Femur (tissue), 1 donor: Measurements from ENCODE around the gene STEAP1B.
"Not testable (repeated sequence)": the region's sequence is repeated elsewhere in the genome, so short reads cannot be mapped to it uniquely, and the experiment has no call there.

Experiments
- DNase-seq: peaks from one replicate; pipeline ENCODE4 v3.0.0-alpha.2; 2017

STEAP1B gene

DNA sequence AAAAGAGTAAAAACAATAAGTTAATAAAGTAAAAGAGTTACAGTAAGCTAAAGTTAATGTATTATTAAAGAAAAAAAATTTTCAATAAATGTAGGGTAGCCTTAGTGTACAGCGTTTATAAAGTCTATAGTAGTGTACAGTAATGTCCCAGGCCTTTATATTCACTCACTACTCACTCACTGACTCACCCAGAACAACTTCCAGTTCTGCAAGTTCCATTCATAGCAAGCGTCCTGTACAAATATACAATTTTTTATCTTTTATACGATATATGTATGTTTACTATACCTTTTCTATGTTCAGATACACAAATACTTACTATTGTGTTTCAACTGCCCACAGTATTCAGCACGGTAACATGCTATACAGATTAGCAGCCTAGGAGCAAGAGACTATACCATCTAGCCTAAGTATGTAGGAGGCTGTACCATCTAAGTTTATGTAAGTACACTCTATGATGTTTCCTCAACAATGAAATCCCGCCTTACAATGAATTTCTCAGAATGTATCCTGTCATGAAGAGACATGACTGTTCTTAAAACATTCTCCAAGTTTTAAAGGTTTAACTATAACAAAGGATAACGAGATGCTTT, 3.6 kb downstream of the STEAP1B start:
- not testable (repeated sequence) for DNase-seq

DNA sequence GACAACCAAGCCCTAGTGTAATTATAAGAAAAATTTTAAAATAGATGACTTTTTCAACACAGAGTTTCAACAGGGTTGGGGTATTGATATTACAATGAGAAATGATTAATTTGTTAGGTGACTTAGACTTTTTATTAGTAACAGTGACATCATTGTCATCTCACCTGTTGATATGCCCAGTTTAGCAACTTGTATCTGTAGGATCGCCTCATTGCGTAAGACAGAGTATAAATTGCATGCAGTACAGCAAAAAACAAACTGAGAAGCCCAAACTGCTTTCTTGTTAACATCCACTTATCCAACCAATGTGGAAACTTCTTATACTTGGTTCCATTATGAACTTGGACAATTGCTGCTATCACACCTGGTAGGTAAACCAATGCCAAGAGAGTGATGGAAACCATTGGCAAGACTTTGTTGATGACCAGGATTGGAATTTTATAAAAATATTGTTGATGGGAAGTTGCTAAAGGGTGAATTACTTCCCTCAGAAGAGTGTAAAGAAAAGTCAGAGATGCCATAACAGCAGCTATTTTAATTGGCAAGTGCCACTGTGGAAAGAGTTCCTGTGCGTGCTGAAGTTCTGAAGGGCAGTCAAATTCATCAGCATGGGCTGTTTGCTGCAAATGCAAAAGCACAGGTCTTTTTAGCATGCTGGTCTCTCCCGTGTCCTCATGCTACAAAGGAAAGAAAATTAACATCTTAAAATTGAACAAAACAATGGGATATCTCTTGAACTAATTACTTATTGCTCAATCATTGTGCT, 6.6 kb downstream of the STEAP1B start:
- not testable (repeated sequence) for DNase-seq

DNA sequence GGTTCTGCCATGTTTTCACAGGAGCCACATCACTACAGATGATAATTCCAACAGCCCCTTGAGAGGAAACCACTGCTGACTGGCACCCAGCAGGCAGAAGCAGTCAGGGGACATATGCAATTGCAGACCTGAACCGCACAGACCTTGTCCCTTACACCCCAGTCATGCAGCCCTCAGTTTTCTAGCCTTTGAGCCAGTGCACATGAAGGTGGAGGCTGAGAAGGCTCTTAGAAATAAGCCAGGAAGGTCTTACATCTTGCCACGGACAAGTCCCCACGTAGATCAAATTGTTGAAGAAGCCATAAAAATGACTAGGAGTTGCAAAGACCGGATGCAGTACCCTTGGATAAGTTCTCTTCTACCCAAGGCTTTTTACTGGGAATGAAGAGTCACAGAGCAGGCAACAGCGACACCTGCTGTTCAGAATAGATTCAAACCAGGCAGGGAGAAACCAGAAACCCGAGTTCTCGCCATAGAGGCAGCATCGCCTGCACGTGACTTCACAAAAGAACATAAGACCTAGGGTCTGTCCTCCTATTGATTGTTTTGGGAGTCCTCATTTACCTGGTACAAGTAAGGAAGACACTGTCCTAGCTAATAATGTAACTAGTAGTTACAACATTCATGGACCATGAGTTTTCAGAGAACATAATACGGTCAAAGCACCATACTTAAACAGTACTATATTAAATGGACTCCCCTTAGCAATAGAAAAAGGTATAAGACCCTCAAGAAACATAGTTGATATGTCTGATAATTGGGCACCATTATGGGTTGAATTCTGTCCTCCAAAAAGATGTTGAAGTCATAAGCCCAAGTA, 11.1 kb downstream of the STEAP1B start:
- peak; percentile 82 for DNase-seq

DNA sequence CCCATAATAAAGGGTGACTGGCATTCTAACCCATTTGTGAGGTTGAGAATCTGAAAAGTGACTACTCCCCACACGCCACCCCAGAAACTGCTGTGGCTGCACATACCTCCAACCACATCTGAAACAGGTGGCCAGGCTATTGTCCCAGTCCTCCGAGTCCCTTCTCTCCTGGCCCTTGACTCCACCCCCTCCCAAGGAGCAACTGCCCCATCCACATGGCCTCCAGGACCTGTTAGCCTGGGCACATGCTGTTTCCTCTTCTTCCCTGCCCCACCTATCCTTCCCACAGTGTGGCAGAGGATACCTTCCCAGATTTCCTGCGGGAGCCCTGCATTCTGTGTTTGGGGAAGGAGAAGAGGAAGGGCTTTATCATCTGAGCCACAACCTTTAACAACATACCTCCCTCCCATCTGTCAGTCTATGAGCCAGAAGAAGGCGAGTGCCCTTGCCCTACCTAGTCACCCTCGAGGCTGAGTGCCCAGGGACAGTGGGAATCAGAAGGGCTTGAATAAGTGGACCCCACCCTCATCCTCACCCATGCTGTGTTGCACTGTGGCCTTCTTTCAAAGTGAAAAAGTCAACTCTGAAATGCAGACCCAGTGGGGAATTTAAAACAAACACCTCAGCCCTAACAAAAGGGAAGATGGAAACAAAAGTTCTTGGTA, 11.9 kb downstream of the STEAP1B start:
- no peak for DNase-seq

DNA sequence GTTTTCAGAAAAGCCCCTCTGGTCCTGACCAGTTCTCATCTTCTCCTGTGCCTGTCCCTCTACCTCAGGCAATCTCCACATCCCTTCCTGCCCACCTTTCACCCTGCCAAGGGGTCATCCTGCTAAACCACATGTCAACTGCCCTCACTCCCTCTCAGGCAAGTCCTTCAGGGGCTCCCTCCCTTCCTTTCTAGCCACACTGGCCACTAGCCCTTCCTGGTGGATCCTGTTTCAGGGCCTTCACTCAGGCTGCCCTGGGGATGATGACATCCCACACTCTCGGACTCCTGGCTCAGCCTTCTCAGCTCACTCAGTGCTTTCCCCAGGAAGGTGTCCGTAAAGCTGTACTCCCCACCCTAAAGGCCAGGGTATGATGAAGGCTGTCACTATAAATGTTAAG, 13.4 kb downstream of the STEAP1B start:
- no peak for DNase-seq

DNA sequence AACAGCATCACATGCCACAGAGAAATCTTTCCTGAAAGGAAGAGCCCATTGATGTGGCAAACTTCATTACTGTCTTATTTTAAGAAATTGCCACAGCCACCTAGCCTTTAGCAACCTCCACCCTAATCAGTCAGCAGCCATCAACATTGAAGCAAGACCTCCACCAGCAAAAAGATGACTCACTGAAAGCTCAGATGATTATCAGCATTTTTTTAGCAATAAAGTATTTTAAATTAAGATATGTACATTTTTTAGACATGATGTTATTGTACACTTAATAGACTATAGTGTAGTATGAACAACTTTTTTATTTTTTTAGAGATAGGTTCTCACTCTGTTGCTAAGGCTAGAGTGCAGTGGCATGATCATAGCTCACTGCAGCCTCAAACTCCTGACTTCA, 14.8 kb downstream of the STEAP1B start:
- DNase-seq, result no peak

DNA sequence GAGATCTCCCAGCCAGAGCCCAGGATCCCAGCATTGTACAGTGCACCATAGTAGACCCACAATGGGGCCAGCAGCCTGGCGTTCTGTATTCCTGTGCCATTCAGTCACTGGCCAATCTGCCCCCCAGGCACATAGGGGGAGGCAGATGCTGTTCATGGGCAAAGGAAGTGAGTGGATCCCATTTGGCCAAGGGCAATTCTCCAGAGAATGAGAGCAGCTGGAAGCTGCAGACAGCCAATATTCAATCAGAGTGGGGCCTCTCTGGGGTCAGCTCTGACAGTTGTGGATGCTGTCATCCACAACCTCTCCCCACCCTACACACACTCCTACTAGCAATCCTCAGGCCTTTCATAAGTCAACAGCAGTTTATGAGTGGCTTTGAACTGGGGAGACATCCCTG, 17.5 kb downstream of the STEAP1B start:
- no peak for DNase-seq

DNA sequence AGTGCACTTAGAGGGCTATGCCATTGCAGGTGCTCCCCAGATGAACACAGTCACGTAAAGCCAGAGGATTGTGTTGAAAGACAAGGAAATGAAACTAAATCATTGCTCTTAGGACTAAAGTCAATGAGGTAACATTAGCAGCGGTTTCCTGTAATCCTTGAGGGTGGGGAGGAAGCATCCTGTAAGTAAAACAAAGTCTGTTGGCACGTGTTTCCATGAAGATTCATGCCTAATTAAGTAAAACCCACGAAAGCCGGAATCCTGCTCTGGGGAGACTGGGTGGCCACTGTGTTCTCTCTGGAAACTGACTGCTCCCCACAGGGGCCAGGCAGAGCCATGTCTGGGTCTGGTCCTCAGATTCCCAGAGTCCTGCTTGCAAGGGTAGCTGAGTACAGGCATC, 18.3 kb downstream of the STEAP1B start:
- no peak for DNase-seq

DNA sequence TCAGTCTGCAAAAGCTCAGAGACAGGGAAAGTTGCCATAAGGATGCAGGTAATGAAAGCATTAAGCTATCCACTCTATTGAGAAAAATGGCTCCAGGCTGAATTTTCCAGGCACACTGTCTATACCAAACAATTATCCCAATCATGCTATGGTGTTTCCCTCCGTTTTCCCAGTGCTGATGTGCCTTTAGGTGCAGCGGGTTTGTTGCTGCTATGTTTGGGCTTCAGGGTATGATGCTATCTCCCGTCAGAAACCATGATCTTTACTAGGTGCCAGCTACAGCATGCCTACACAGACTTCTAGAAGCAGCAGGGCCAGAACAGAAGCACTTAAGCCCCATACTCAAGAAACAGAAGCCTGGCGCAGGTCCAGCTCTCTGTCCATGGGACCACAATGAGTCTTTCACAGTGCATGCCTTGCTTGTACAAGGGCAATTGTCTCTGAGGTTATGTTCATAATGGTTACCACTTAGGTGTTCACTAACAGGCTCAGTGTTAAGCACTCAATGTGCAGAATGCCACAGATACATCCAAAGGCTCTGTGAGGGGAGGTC, 19.4 kb downstream of the STEAP1B start:
- no peak for DNase-seq

DNA sequence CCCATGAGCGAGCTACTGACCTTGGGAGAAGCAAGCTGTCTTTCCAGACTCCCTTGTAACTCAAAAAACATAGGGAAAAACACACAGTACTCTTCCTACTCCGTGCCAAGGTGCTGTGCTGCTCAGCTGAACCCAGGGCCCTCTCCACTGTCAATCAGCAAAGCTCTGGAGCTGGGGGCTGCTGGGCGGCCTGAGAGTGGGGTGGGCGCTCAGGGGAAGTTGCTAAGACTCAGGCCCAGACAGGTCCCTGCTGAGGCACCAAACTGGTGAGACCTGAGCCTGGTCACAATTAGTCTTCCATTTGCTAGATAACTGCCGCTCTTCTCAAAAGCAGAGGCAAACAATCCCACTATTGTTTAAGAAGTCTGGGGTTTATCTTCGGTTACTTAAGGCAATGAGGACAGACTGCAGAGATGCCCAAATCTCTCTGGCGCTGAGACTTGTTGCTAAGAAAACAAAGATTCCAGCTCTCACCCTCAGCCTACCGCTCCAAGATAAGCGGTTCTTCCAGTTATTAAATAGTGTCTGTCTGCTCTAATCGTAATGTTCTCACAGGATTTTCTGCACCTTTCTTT, 22.0 kb downstream of the STEAP1B start:
- no peak for DNase-seq

DNA sequence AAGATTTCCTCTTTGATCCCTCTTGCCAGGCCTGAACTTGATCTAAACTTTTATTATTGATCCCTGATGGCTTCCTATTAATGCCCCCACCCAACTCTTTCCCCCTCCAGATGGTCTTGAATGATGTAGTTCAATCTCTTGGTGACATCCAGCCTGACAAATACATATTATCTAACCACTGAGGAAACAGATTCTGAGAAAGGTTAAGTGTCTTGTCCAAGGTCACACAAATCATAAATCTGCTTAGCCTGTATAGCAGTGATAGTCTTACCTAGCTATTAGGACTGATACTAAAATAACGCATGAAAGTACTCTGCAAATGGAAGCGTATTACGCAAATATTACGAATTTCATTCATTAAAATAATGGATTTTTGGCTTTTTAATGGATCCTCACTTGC, 22.7 kb downstream of the STEAP1B start:
- DNase-seq, result no peak

DNA sequence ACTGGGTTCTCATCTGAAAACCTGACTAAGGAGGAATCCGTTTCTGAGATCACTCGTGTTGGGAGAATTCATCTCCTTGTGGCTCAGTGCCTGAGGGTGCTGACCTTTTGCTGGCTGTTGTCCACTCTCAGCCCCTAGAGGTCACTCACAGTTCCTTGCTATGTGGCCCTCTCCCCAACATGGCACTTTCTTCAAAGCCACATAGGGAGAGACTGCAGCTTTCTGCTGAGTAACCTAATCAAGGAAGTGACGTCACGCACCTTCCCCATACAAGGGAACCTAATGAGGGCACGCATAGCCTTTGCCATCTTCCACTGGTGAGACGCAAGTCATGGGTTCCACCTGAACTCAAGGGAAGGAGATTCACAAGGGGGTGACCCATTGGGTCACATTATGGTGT, 23.2 kb downstream of the STEAP1B start:
- DNase-seq, result no peak

DNA sequence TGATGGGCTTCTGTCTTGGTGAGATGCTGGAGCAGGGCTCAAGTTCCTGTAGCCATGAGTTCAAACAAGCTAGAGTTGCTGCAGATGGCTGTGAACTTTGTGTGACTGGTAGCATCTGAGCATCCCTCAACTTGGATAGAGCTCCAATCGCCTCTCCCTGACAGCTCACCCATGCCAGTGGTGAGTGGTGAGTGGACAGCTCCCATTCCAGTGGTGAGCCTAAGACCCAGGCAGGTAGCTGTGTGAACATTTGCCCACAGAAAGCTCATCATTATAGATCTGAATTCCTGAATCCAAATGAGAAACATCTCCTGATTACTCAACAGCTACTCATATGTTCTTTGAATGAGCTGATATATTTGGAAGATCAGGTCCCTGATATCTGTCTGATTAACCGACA, 25.3 kb downstream of the STEAP1B start:
- no peak for DNase-seq

DNA sequence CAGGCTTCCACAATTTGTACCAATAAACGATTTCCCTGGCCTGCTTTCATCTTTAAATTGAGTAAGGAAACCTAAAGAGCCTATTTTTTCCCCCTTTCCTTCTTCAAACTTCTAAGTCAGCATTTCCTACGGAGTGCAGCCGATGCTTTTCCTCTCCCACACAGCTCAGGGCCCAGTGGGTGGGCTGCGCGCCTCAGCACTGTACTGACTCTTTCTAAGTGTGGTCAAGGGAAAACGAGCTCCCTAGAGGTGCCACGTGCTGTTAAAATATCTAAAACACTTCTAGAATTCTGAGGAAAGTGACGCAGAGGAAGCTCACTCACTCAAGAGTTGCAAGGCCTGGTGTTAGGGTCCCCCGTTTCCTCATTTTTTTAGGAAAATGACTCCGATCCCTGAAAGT, 29.0 kb downstream of the STEAP1B start:
- no peak for DNase-seq

DNA sequence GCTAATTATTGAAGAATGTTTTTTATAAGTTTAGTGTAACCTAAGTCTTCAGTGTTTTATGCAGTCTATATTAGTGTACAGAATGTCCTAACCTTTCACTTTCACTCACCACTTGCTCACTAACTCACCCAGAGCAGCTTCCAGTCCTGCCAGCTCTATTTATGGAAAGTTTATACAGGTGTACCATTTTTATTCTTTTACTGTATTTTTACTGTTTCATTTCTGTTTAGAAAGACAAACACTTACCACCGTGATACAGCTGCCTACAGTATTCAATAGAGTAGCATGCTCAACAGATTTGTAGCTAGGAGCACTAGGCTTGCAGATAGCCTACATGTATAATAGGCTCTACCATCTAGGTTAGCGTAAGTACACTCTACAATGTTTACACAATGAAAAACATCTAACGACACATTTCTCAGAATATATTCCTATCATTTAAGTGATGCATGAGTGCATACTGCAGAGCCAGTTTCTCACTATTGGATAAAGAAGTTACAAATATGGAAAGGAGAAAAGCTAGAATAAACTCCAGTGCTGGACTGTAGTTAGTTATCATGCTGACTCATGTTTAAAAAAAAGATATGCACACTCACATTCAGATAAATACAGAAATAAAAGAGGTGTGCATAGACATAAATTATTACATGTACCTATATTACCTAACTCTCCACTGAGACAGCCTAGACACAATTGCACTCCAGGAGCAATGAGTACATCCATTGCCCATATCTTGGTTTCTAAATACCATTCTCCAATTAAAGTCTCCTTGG, 30.4 kb downstream of the STEAP1B start:
- no peak for DNase-seq

DNA sequence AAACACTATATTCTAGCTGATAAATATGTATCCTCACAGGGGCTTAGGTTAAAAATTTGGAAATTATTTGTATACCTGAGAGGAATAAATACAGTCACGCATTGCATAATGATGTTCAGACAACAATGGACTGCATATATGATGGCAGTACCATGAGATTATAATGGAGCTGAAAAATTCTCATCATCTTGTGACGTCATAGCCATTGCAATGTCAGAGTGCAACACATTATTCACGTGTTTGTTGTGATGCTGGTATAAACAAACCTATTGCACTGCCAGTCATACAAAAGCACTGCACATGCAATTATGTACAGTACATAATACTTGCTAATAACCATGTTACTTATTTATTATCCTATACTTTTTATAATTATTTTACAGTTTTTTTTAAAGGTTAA, 31.4 kb downstream of the STEAP1B start:
- DNase-seq, result no peak

DNA sequence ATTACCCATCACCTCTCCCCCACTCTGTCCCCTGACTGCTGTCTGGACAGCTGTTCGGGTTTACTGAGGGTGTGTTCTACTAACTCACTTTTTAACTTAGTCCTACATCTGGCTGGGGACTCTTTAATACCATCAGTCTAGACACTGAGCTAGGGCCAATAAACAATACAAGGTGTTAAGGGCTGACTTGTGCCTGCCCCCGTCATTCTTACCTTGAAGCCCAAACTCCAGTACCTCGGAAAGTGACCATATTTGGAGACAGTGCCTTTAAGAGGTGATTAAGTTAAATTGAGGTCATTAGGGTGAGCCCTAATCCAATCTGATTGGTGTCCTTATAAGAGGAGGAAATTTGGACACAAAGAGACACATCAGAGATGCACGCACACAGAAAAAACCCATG, 35.7 kb downstream of the STEAP1B start:
- no peak for DNase-seq

DNA sequence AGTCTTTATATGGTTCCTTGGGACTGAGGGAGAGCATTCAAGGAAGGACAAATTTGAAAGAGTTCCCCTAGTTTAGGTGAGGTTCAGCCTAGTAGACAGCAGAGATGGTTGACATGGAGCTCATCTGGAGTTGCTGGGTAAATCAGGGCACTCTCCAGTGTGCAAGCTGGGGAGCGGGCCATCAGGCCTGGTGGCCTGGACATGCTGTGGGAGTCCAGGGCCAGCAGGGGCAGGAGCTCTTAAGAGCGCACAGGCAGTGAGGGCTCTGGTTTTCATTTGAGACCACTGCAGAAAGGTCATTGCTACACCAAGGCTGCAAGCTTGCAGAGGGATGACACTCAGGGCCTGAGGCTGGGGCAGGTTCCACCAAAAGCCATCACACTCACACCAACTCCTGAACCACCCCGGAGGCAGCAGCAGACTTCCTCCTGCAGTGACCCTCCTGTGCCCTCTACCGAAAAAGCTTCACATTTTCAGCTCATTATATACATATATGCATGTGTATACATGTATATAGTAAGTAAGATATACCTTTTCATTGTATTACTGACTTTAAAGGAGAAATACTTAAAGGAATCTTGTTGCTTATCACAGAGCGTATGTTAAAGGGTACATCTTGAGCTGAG, 39.5 kb downstream of the STEAP1B start:
- no peak for DNase-seq

DNA sequence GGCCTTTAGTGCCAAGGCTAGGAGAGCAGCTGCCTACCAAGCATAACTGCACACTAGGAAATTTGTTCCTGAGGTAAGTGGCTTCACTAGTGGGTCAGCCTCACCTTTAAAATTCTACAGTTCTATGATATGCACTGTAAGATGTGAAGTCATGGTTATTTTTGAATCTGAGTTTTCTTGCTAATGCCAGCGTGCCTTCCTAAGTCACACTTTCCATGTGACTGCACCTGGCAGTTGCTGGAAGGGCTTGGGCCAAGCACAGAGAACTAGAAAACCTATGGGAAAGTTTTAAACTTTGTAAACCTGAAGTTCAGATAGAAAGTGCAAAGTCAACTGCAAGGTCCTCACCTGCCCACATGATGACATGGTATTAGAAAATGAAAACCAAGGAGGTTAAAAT, 42.5 kb downstream of the STEAP1B start:
- DNase-seq, result no peak

DNA sequence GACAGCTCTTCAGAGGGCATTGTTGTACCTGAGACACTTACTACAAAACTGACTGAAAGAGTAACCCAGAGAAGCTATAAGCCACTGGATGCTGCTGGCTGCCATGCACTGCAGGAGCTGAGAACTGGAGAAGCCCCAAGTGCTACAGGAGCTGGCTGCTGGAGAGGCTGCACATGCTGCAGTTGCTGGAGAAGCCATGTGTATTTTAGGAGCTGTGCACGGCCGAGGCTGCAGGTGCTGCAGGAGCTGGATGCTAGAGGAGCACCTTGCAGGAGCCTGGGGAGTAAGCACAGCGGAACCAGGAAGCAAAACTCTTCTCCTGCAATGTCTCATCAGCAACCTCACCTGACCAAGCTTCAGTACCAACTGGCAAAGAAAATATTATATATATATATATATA, 45.5 kb downstream of the STEAP1B start:
- DNase-seq, result no peak

DNA sequence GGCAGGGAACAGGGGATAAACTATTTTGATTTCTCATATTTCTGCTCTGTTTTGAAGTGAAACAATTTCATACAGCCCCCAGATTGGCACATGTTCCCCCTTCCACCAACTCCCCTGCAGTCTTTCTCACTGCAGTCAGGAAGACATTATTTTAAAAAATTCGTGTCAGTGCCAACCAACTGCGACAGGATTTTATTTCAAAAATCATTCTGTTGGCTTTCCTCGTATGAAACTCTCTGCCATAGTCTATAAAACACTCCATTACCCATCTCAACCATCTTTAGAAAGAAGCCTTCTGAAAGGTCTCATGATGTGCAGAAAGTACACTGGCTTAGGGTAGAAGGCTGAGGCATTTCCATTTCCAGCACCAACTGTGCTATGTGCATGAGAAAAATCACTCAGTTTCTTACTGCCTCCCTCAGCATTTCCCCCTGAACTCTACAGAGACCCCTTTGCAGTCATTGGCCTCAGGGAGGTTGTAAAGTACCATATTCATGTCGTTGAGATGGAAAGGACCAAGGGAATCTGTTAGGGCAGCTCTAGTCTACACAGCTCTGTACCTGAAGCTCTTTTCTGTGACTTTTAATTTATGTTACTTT, 46.9 kb downstream of the STEAP1B start:
- no peak for DNase-seq
